SK-N-DZ (cell line): Measurements from ENCODE around the gene RIN2.
A peak's percentile ranks its signal among the peaks of the same experiment; 100 is the strongest.
"Not testable (repeated sequence)": the region's sequence is repeated elsewhere in the genome, so short reads cannot be mapped to it uniquely, and the experiment has no call there.

Source experiments
- DNase-seq: peaks from one replicate; pipeline ENCODE4 v3.0.0-alpha.2; 2015; ENCODE audit warnings: low spot score

Gene RIN2

DNA sequence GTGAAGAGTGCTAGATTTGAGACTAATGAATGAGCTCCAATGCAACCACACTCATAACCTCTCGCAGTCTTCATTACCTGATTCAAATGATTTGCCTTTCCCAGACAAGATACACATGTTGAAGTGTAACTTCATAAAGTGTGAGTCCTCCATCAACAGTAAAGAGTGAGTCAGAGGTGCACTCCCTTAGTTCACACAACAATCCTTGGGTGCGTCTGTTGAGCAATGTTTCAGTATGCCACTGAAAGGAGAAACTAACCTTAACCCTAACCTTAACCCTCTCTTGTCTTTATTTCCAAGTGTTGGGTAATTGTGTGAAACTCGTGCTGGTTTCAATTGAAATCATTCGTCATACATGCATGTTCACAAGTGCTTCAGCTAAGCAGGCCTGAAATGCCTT, 21.0 kb upstream of the RIN2 start:
- no peak for DNase-seq

DNA sequence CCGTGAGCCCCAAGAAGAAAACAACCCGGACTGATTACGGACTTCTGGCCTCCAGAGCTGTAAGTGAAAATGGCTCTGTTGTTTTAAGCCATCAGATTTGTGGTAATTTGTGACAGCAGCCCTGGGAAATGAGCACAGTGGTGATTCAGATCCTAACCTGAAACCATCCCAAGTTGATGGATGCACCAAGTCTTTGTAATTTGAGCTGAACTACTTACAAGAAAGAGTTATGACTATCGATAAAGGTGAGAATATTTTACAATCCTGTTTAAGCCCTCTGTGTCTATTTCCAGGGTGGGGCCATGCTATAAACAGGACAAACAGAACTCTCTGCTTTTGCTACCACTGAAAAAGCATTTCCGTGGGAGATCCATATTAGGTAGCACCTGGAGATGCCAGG, 19.1 kb upstream of the RIN2 start:
- no peak for DNase-seq

DNA sequence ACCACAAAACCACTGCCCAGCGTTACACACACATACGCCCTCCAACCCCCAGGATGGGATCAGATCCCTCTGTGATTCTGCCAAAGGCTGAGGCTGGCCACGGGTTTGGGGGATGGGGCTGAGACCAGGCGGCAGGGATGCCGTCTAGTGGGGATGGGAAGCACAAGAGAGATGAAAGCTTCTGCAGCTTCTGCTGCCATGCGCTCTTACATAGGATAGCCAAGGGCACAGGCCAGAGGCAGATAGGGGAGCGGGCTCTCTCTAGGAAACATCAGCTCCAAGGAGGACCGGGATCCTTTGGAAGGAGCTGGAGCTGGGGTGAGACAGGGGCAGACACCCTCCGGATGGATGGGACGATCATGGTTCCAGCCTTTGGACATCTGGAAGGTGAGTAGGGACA, 18.7 kb upstream of the RIN2 start:
- DNase-seq = no peak

DNA sequence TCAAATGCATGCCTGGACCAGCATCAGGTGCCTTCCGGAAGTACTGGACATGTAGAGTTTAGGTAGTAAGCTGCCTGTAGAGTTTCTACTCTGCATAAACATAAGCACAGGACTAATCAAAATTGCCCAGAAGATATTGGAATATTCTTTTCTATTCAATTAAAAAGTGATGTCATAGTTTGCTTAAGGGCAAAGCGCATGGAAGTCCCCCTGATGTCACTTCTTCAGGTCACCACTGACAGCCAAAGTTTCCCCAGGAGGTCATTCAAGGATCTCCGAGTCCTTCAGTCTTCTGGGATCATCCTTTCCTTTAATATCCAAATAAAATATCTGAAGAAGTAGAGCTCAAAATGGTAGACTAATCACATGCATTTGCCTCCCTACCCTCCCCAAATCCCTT, 17.5 kb upstream of the RIN2 start:
- DNase-seq = no peak

DNA sequence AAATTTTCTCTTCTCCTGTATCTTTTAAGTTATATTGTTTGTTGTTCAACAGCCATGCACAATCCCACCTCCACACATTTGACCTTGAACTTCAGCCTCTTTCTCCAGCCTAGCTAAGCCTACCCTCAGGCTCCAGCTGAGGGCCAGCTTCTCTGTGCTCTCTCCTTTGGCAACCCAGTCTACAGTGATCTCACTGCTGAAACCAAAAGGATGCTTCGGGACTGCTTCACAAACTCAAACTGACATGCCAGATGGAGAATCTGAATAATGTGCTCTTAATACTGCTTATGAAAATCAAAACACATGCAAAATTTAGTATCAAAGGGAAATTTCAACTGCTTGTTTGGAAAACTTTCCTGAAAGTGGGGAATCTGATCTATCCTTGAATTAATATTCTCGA, 16.1 kb upstream of the RIN2 start:
- DNase-seq = no peak

GRCh38 chr20:19742974-19743639, 15.0 kb upstream of the RIN2 start:
- no peak for DNase-seq

DNA sequence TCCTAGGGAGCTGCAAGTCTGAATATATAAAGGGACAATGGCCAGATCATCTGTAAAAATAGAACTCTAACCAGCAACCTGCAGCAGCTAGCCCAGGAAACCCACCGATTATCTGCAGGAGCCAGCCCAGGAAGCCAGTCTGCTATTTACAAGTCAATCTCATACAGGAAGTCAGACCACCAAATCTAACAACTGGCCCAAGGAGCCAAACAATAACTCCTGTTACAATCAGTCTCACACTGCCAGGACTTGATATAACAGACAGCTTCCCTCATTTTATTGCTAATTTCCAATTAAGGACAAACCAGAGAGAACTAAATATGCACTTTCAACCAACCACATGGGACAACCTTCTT, 14.4 kb upstream of the RIN2 start:
- DNase-seq = no peak

- DNase-seq = no peak
Measured at GRCh38 chr20:19745106-19745505, 13.0 kb upstream of the RIN2 start.

DNA sequence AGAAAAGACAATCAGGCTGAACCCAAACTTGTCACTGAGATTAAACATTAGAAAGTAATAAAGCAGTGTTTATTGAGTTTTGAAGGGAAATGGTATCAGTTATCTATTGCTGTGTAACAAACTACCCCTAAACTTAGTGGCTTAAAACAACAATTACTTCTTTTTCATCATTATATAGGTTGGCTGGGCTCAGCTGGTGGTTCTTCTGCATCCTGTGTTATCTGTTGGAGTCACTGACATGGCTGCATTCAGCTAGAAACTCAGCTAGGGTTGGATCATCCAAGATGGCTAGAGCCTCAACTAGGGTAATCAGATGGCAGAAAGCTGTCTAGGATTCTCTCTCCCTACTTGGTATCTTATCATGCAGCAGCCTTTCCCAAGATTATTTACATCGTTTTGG, 12.5 kb upstream of the RIN2 start:
- no peak for DNase-seq

DNA sequence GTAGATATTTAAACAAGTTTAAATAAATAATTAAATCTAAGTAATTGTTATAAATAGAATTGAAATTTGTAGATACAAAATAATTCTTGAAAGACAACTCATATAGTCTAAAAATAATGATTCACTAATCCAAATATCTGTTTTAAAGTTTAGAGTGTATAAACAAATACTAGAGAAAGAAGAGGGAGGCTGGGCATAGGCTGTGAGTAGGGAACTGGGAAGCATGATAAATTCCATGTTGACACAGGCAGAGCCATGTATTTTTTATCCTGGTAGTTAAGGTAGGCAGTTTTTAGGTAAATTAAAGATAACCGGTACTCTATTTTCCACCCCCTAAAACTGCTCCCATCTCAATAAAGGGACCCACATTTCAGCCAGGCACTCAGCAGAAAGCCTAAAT, 11.7 kb upstream of the RIN2 start:
- DNase-seq = no peak

GRCh38 chr20:19747903-19748302, 10.2 kb upstream of the RIN2 start:
- DNase-seq = no peak

GRCh38 chr20:19748681-19749080, 9.4 kb upstream of the RIN2 start:
- DNase-seq = no peak

- no peak for DNase-seq
Measured at GRCh38 chr20:19749618-19750071, 8.4 kb upstream of the RIN2 start.

- no peak for DNase-seq
Measured at GRCh38 chr20:19750101-19750606, 7.9 kb upstream of the RIN2 start.

DNA sequence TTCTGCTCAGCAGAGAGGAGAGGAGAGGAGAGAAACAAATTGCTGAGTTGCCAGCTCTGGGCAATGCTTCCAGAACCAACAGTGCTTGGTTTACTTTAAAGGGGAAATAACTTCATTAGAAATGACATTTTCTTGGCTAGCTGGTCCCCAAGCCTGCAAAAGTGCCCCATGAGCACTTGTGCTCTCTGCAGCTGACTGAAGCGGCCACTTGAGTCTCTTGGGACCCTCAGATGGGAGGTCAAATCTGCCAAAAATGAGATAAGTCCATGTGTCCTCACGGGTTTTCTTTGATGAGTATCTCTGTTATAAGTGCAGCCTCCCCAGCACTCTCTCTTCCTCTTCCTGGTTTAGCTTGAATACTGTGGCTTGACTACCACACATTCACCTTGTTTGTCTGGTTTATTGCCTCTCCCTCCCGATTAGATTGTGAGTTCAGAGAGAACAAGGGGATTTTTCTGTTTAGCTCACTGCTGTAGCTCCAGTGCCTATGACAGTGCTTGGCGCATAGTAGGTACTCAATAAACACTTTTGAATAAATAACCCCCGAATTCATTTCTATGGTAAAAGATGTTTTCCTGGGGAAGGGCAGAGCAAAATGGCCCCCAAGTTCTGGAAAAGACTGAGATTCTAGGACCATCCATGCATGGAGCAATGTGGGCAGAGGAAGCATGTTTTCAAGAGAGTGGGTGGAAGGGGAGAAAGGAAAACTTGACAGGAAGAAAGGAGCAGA, 7.0 kb upstream of the RIN2 start:
- DNase-seq = no peak

GRCh38 chr20:19754201-19754600, 3.9 kb upstream of the RIN2 start:
- not testable (repeated sequence) for DNase-seq

GRCh38 chr20:19756761-19757486, 1.1 kb upstream of the RIN2 start:
- DNase-seq = no peak

DNA sequence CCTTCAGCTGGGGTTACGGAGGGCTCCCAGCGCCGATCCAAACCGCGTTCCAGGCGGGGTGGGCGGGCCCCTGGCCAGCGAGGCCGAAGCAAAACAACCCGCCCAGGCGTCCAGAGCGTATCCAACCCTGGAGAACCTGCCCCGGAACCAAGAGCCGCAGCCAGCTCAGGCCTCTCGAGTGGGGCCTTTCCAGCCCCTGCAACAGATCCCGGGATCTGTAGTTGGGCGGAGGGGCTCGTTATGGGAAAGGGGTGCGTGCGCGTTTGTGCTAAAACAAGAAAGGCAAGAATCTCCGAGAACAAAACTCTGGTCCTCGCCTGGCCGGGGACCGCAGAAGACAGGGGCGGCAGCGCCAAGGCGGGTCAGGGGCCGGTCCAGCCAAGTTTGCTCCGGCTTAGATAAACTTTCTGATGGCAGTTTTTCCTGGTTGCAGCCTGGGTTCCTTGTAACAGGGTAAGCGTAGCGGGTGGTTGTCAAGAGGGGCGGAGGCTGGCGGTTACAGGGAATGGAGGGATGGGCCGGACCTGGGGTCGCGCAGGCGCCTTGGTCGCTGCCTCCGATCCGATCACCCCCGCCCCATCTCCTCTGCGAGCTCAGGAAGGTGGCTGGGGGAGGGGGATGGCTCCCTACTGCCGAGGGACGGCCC, 448 bp upstream of the RIN2 start:
- peak; percentile 37 for DNase-seq

DNA sequence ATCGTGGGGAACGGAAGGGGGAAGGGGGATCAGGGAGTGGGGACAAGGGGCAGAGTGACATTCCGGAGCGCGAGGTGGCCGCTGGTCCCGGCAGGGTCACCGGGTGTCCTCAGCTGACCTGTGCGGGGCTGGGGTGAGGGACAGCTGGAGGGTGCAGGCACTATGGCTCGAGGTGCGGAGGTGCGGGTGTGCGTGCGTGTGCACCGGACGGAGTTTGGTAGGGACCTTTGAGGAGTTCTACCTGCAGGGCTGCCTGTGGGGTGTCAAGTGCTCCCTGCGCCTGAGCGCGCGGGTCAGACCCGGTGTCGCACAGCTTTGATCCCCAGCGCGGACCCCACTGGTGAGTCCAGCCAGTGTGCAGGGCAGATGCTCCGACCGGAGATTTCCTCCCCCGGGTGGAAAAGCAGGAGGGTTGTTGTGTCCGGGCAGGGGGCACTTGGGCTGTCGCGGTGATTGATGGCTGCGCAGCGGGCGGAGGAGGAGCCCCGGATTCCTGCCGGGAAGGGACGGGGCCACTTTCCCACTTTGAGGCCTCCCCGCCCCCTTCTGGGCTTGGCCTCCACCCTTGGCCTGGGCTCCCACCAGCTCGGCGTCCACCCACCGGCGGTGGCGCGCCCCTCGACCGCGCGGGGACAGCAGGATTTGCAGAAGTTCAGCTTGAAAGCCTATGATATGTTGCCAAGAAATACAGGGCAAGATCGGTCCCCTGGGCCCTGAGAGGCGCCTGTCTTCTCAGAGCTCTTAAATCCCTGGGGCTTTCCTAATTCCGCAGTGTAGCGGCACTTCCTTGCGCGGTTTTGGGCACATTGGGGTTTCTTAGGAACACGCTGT, 658 bp downstream of the RIN2 start:
- no peak for DNase-seq

- DNase-seq = no peak
Measured at GRCh38 chr20:19760371-19760721, 2.3 kb downstream of the RIN2 start.

GRCh38 chr20:19761326-19761725, 3.3 kb downstream of the RIN2 start:
- no peak for DNase-seq
